Neural progenitor cell (in vitro differentiated cells): Measurements from ENCODE around the gene DQX1.

Experiments
- EZH2 ChIP-seq: fragments of 200-600 bp; sonication (generic); IDR thresholded peaks from 2 replicates; pipeline ENCODE4 v1.6.1; 2017; ENCODE audit warnings: antibody characterized with exemption, mild to moderate bottlenecking, moderate library complexity
- EZH2phosphoT487 ChIP-seq: fragments of 200-600 bp; sonication (generic); IDR thresholded peaks from 2 replicates; pipeline ENCODE4 v1.6.1; 2017; ENCODE audit warnings: antibody characterized with exemption
- TF ChIP-seq, protein P1 (sequence below): fragments of 200-600 bp; sonication (generic); IDR thresholded peaks from 2 replicates; pipeline ENCODE4 v1.5.1; 2017; ENCODE audit warnings: antibody characterized with exemption, mild to moderate bottlenecking

DNA sequence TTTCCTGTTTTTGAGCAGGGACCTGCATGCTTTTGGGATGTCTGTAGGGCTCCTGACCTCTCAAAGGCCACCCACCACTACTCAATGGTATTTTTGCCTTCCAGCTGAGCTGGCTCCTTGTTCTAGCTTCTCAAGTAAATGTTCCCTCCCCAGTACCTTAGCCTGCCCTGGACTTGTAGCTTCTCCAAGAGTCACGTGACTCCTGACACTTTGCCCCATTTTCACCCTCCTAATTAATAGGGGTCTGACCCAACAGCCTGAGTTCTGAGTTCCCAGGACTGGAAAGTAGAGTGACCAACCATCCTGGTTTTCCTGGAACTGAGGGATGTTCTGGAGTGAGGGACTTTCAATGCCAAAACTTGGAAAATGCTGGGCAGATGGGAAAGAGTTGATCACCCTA lies 30.6 kb downstream of the DQX1 start:
- TF ChIP-seq EZH2phosphoT487 (no peak), EZH2 (no peak)
- TF ChIP-seq, protein P1, sequence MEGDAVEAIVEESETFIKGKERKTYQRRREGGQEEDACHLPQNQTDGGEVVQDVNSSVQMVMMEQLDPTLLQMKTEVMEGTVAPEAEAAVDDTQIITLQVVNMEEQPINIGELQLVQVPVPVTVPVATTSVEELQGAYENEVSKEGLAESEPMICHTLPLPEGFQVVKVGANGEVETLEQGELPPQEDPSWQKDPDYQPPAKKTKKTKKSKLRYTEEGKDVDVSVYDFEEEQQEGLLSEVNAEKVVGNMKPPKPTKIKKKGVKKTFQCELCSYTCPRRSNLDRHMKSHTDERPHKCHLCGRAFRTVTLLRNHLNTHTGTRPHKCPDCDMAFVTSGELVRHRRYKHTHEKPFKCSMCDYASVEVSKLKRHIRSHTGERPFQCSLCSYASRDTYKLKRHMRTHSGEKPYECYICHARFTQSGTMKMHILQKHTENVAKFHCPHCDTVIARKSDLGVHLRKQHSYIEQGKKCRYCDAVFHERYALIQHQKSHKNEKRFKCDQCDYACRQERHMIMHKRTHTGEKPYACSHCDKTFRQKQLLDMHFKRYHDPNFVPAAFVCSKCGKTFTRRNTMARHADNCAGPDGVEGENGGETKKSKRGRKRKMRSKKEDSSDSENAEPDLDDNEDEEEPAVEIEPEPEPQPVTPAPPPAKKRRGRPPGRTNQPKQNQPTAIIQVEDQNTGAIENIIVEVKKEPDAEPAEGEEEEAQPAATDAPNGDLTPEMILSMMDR: no peak
